SK-N-SH (cell line): Measurements from ENCODE around the gene CLMN. TPM values are rescaled to one million over a fixed set of nuclear protein-coding genes. Genes with fewer than 3 reads are reported as not detected.

ENCODE experiments used
- CTCF ChIA-PET: fragments of 300-600, 350-600 bp; formaldehyde crosslinking; extraction: SDS; loops from one replicate; lab custom pipeline; 2021; lab: Yijun Ruan, JAX
- POLR2A ChIA-PET: fragments of 350-600 bp; sonication (Branson Sonifier 250); formaldehyde crosslinking; extraction: SDS; loops from one replicate; lab custom pipeline; 2020; ENCODE audit warnings: antibody characterized with exemption, inconsistent platforms; lab: Yijun Ruan, JAX
- DNase-seq: peaks from one replicate; pipeline ENCODE4 v3.0.0; 2012
- H2AFZ ChIP-seq: fragments of 200-600 bp; sonication (generic); 2 replicates; pipeline ENCODE4 v1.8.1; 2016; ENCODE audit warnings: antibody characterized with exemption, mild to moderate bottlenecking, low read depth
- H3F3A ChIP-seq: fragments of 200-600 bp; sonication (generic); replicated peaks from 2 replicates; pipeline ENCODE3; 2016; ENCODE audit warnings: antibody characterized with exemption, mild to moderate bottlenecking; ENCODE audit not compliant: insufficient read depth
- H3K27ac ChIP-seq, 2 experiments: fragments of 200-500 bp in 1 of 2; fragments of 200-600 bp in 1 of 2; sonication (Bioruptor generic) in 1 of 2; sonication (generic), shearing (Covaris generic) in 1 of 2; 2 replicates each; pipeline versions ENCODE4 v1.5.1 to v1.6.1; 2014 to 2016; ENCODE audit warnings: low read depth in 2 of 2, inconsistent platforms in 1 of 2, low read length in 1 of 2, mild to moderate bottlenecking in 1 of 2, mixed read lengths in 1 of 2
- H3K27me3 ChIP-seq: fragments of 200-600 bp; sonication (generic), shearing (Covaris generic); 2 replicates; pipeline ENCODE4 v1.6.1; 2016; ENCODE audit warnings: mixed run types; ENCODE audit not compliant: insufficient read depth
- H3K36me3 ChIP-seq, 2 experiments: fragments of 200-500 bp in 1 of 2; fragments of 200-600 bp in 1 of 2; sonication (Bioruptor generic) in 1 of 2; sonication (generic) in 1 of 2; replicated peaks in 1 of 2; 2 replicates each; pipeline versions ENCODE3 to v1.5.1; 2014 to 2016; ENCODE audit warnings: low read length in 1 of 2, mild to moderate bottlenecking in 1 of 2; ENCODE audit not compliant: insufficient read depth in 2 of 2, control insufficient read depth in 1 of 2
- H3K4me1 ChIP-seq, 2 experiments: fragments of 200-500 bp in 1 of 2; fragments of 200-600 bp in 1 of 2; sonication (Bioruptor generic) in 1 of 2; sonication (generic), shearing (Covaris generic) in 1 of 2; 2 replicates each; pipeline versions ENCODE4 v1.5.1 to v1.6.1; 2014 to 2016; ENCODE audit warnings: low read depth in 1 of 2, low read length in 1 of 2, mixed run types in 1 of 2; ENCODE audit not compliant: insufficient read depth in 2 of 2, control insufficient read depth in 1 of 2
- H3K4me2 ChIP-seq: fragments of 200-600 bp; sonication (generic), shearing (Covaris generic); 2 replicates; pipeline ENCODE4 v1.6.1; 2017; ENCODE audit warnings: mixed run types
- H3K4me3 ChIP-seq, 2 experiments: fragments of 200-500 bp in 1 of 2; fragments of 200-600 bp in 1 of 2; sonication (Bioruptor generic) in 1 of 2; sonication (generic), shearing (Covaris generic) in 1 of 2; 2 replicates each; pipeline versions ENCODE4 v1.5.1 to v1.8.1; 2014 to 2016; ENCODE audit warnings: low read depth in 2 of 2, inconsistent platforms in 1 of 2, low read length in 1 of 2, mild to moderate bottlenecking in 1 of 2, mixed read lengths in 1 of 2, moderate library complexity in 1 of 2
- H3K79me2 ChIP-seq: fragments of 200-600 bp; sonication (generic); 2 replicates; pipeline ENCODE4 v1.8.1; 2017; ENCODE audit warnings: mild to moderate bottlenecking; ENCODE audit not compliant: insufficient read depth
- H3K9ac ChIP-seq: fragments of 200-600 bp; sonication (generic); 2 replicates; pipeline ENCODE4 v1.6.1; 2017; ENCODE audit warnings: mixed run types
- H3K9me2 ChIP-seq: fragments of 200-600 bp; sonication (generic); 2 replicates; pipeline ENCODE4 v1.6.1; 2017; ENCODE audit warnings: mixed run types
- H3K9me3 ChIP-seq: fragments of 200-600 bp; sonication (generic); 2 replicates; pipeline ENCODE4 v1.6.1; 2017; ENCODE audit warnings: mixed run types, mild to moderate bottlenecking, moderate library complexity
- H4K20me1 ChIP-seq: fragments of 200-600 bp; sonication (generic); 2 replicates; pipeline ENCODE4 v1.6.1; 2017; ENCODE audit warnings: mild to moderate bottlenecking, mixed run types; ENCODE audit not compliant: insufficient read depth
- CTCF ChIP-seq: fragments of 200-600 bp; sonication (generic); IDR thresholded peaks from 2 replicates; pipeline ENCODE4 v1.6.1; 2017; ENCODE audit warnings: antibody characterized with exemption, mild to moderate bottlenecking, moderate library complexity
- EZH2phosphoT487 ChIP-seq: fragments of 200-600 bp; sonication (generic); IDR thresholded peaks from 2 replicates; pipeline ENCODE4 v1.6.1; 2017; ENCODE audit warnings: low read depth, mixed run types, mild to moderate bottlenecking, antibody characterized with exemption, moderate library complexity, borderline replicate concordance
- FOXM1 ChIP-seq: IDR thresholded peaks from 2 replicates; pipeline ENCODE4 v1.4.0; 2012; ENCODE audit warnings: low read depth, mild to moderate bottlenecking
- GATA2 ChIP-seq: sonication (generic); formaldehyde crosslinking; IDR thresholded peaks from 2 replicates; pipeline ENCODE4 v1.5.0; 2020; ENCODE audit warnings: mild to moderate bottlenecking, missing genetic modification reagents
- NRF1 ChIP-seq: IDR thresholded peaks from 2 replicates; pipeline ENCODE4 v1.6.1; 2012; ENCODE audit warnings: low read depth, mild to moderate bottlenecking, low read length
- REST ChIP-seq: IDR thresholded peaks from 2 replicates; pipeline ENCODE4 v1.6.1; 2012; ENCODE audit warnings: mild to moderate bottlenecking, low read depth, low read length, moderate library complexity
- RFX5 ChIP-seq: IDR thresholded peaks from 2 replicates; pipeline ENCODE4 v1.6.1; 2012; ENCODE audit warnings: mild to moderate bottlenecking, improper control_type of control experiment, low read length
- TCF12 ChIP-seq: IDR thresholded peaks from 2 replicates; pipeline ENCODE4 v1.4.0; 2012
- USF1 ChIP-seq: IDR thresholded peaks from 2 replicates; pipeline ENCODE4 v1.4.0; 2012; ENCODE audit warnings: low read depth, borderline replicate concordance
- USF2 ChIP-seq: fragments of 150-350 bp; IDR thresholded peaks from 2 replicates; pipeline ENCODE4 v1.6.1; 2017; ENCODE audit warnings: antibody characterized with exemption, low read length, low read depth, borderline replicate concordance
- ZBTB33 ChIP-seq: IDR thresholded peaks from 2 replicates; pipeline ENCODE4 v1.4.0; 2012; ENCODE audit warnings: low read depth, borderline replicate concordance
- WGBS: methylation state at CpG from one replicate; pipeline ENCODE4 v1.1.6; 2017; ENCODE audit warnings: low lambda C conversion rate; 5-methylcytosine and 5-hydroxymethylcytosine counted together
- polyA plus RNA-seq, 3 experiments: library from polyadenylated mRNA; depleted of rRNA; stranded (reverse); fragments of >200 nt; gene quantifications; 2 replicates each; pipeline ENCODE4 v1.2.3, GENCODE V29; 2012

CLMN gene
- polyA plus RNA-seq, 1 of the 3 experiments (the other 2 are of a cell fraction): 1.4 TPM

GRCh38 chr14:95252219-95252618, 67.5 kb downstream of the CLMN start:
- CTCF ChIA-PET: no interaction called here
- Histone ChIP-seq H3K79me2 (no peaks in the 10 kb centered on the region), H3K27ac (no peak overlapping the region), H3K4me2 (no peak overlapping the region), H3K27me3 (no peaks in the 10 kb centered on the region), H3K9me2 (no peaks in the 10 kb centered on the region), H3K4me1 (peaks cover 15 to 19% of the 10 kb centered on the region in 2 experiments), H3K36me3 (no peaks in the 10 kb centered on the region), H3K9ac (no peak overlapping the region), H2AFZ (no peak overlapping the region), H4K20me1 (no peaks in the 10 kb centered on the region), H3K4me3 (no peak overlapping the region), H3F3A (peaks cover 14% of the 10 kb centered on the region), H3K9me3 (no peaks in the 10 kb centered on the region)
- POLR2A ChIA-PET: no interaction called here
- 89% methylated on average over 6 of the region's 6 CpGs for WGBS
- no peak for TF ChIP-seq FOXM1
- no peak for TF ChIP-seq USF2
- TF ChIP-seq NRF1: no peak
- no peak for TF ChIP-seq GATA2 (CRISPR knock-in tag)
- TF ChIP-seq RFX5: no peak
- TF ChIP-seq TCF12: no peak
- TF ChIP-seq USF1: no peak
- TF ChIP-seq EZH2phosphoT487: no peak
- no peak for TF ChIP-seq ZBTB33
- no peak for TF ChIP-seq REST
- no peak for TF ChIP-seq CTCF
- no peak for DNase-seq
